Fibroblast of skin of right quadriceps (primary cell): ENCODE results near the gene ADAMTS15.
A peak's percentile ranks its signal among the peaks of the same experiment; 100 is the strongest.

ENCODE experiments used
- DNase-seq: peaks from one replicate; pipeline ENCODE4 v3.0.0-alpha.2; 2013

ADAMTS15 gene

GRCh38 chr11:130418210-130418609 is 30.2 kb upstream of the ADAMTS15 start:
- no peak for DNase-seq

- DNase-seq, result no peak
Measured at GRCh38 chr11:130418756-130419155, 29.7 kb upstream of the ADAMTS15 start.

- no peak for DNase-seq
Measured at GRCh38 chr11:130420478-130421198, 27.8 kb upstream of the ADAMTS15 start.

- no peak for DNase-seq
Measured at GRCh38 chr11:130421199-130421585, 27.3 kb upstream of the ADAMTS15 start.

GRCh38 chr11:130421697-130422096 is 26.7 kb upstream of the ADAMTS15 start:
- DNase-seq, result no peak

- no peak for DNase-seq
Measured at GRCh38 chr11:130422251-130422995, 26.0 kb upstream of the ADAMTS15 start.

GRCh38 chr11:130423541-130424142 is 24.8 kb upstream of the ADAMTS15 start:
- DNase-seq, result no peak

- DNase-seq, result no peak
Measured at GRCh38 chr11:130424613-130425140, 23.8 kb upstream of the ADAMTS15 start.

GRCh38 chr11:130425156-130425555 is 23.3 kb upstream of the ADAMTS15 start:
- DNase-seq, result no peak

GRCh38 chr11:130426223-130426836 is 22.1 kb upstream of the ADAMTS15 start:
- DNase-seq, result no peak

GRCh38 chr11:130426837-130427341 is 21.6 kb upstream of the ADAMTS15 start:
- DNase-seq, result no peak

- no peak for DNase-seq
Measured at GRCh38 chr11:130427581-130428315, 20.7 kb upstream of the ADAMTS15 start.

- no peak for DNase-seq
Measured at GRCh38 chr11:130428316-130429119, 19.9 kb upstream of the ADAMTS15 start, which contains the start of gene ADAMTS8. TSS of gene ADAMTS8 (minus strand) at chr11:130428609. CDS start at chr11:130428286, 323 bp downstream.

GRCh38 chr11:130429120-130429681 is 19.2 kb upstream of the ADAMTS15 start:
- no peak for DNase-seq

GRCh38 chr11:130429983-130430382 is 18.5 kb upstream of the ADAMTS15 start:
- DNase-seq, result no peak

GRCh38 chr11:130431331-130431773 is 17.1 kb upstream of the ADAMTS15 start:
- DNase-seq, result peak; percentile 52

- peak; percentile 68 for DNase-seq
Measured at GRCh38 chr11:130431801-130432200, 16.6 kb upstream of the ADAMTS15 start.

GRCh38 chr11:130433357-130433756 is 15.1 kb upstream of the ADAMTS15 start:
- DNase-seq, result no peak

- DNase-seq, result peak; percentile 84
Measured at GRCh38 chr11:130434521-130435223, 13.8 kb upstream of the ADAMTS15 start.

GRCh38 chr11:130435671-130436070 is 12.8 kb upstream of the ADAMTS15 start:
- peak; percentile 72 for DNase-seq
